HEK293 (cell line): ENCODE measurements around the gene CHEK2.

ENCODE experiments used
- BCL11A ChIP-seq: fragments of 450-650 bp; formaldehyde crosslinking; IDR thresholded peaks from 2 replicates; pipeline ENCODE4 v1.5.1; 2016; ENCODE audit warnings: low read depth, missing biosample characterization, missing genetic modification characterization
- CTCF ChIP-seq: fragments of 450-650 bp; formaldehyde crosslinking; IDR thresholded peaks from 2 replicates; pipeline ENCODE4 v1.5.1; 2016; ENCODE audit warnings: missing biosample characterization, missing genetic modification characterization
- KLF1 ChIP-seq: fragments of 450-650 bp; formaldehyde crosslinking; IDR thresholded peaks from 2 replicates; pipeline ENCODE4 v1.5.1; 2016; ENCODE audit warnings: missing biosample characterization, missing genetic modification characterization

- TF ChIP-seq BCL11A, result no peak
- TF ChIP-seq CTCF (tag by site-specific recombination), result no peak
- no peak for TF ChIP-seq KLF1 (tag by site-specific recombination)
Observed at GRCh38 chr22:28647216-28647615, 94.4 kb downstream of the CHEK2 start.
